Measurements from ENCODE around the gene AP2M1.

Gene AP2M1

DNA sequence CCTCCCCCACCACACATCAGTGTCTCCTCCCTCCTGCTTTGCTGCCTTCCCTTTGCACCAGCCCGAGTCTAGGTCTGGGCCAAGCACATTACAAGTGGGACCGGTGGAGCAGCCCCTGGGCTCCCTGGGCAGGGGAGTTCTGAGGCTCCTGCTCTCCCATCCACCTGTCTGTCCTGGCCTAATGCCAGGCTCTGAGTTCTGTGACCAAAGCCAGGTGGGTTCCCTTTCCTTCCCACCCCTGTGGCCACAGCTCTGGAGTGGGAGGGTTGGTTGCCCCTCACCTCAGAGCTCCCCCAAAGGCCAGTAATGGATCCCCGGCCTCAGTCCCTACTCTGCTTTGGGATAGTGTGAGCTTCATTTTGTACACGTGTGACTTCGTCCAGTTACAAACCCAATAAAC is 9.0 kb downstream of the AP2M1 start:
- no peak for DNase-seq

DNA sequence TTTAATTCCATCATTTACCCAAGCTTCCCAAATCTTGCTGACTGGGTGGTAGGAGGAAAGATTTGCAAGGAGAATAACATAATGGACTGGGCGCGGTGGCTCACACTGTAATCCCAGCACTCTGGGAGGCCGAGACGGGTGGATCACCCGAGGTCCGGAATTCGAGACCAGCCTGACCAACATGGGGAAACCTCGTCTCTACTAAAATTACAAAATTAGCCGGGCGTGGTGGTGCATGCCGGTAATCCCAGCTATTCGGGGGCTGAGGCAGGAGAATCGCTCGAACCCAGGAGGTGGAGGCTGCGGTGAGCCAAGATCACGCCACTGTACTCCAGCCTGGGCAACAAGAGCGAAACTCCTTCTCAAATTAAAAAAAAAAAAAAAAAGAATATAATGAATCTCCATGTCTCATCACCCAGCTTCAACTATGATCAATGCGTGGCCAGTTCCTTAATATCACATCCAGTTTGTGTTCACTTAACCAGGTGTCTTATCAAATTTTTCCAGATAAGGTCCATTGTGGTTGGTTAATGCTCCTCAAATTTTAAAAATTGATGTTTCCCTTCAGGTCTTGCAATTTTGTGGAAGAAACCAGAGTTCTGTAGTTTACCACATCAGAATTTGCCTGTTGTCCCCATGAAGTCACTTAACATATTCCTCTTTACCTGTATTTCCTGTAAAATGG is 10.0 kb downstream of the AP2M1 start:
- DNase-seq, result no peak

DNA sequence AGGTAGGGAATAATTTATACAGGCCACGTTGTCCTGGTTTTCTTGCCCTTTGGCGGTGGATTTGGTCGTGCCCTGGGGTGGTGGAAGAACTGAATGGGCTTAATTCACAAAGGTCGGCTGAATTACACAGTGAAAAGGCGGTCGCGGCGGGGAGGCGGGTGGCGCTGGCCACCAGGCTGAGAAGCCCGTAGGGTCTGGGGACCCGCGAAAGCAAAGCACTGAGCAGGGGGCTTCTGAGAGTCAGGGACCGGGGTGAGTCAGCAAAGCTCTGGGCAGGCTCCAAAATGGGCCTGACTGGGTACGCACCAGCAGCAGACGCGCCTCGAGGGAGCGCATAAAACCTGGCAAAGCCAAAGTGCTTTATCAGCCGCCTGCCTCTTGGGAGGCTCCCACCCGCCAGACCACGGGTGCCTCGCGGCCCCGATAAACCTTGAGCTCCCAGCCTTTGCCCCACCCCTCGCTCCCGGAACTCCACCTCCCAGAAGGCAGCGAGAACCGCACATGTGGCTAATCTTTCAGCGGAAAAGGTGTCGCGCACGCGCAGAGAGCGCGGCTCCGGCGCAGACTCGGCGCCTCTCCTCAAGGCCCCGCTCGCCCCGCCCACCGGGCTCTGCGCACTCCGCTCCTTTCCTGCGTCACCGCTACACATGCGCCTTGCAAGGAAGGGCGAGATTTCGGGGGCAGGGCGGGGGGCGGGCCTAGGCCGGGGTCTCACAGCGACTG is 11.0 kb downstream of the AP2M1 start:
- DNase-seq, result peak; percentile 99

- peak; percentile 29 for DNase-seq
Observed at GRCh38 chr3:184186184-184186901, 11.7 kb downstream of the AP2M1 start, which contains the start of gene ABCF3. Gene ABCF3 (plus strand): TSS chr3:184186199. CDS start chr3:184186208, 9 bp downstream.

DNA sequence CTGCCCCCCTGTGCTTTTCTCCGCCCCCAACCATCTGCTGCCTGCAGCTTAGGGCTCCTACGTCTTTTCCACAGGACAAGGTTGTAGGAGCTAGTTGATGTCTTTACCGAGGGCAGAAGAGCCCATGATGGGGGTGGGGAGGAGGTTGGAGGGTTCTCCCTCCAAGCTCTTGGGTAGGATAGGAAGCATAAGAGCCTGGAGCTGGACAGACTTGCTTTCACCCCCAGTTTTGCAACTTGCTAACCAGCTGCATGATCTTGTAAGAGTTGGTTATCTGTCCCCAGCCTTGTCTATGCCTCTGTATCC is 12.2 kb downstream of the AP2M1 start:
- DNase-seq, result no peak

DNA sequence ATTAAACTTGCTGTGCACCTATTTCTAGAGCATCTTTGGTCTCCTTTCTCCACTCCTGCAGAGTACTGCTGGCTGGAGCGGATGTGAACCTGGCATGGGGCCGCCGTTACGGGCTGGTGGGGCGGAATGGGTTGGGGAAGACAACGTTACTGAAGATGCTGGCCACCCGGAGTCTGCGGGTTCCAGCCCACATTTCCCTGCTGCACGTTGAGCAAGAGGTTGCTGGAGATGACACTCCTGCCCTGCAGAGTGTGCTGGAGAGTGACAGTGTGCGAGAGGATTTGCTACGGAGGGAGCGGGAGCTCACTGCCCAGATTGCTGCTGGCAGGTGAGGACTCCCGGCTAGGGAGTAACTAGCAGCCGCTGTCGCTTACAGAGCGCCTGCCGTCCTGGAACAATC is 13.4 kb downstream of the AP2M1 start:
- no peak for DNase-seq

GRCh38 chr3:184189421-184189820 is 14.8 kb downstream of the AP2M1 start:
- no peak for DNase-seq

DNA sequence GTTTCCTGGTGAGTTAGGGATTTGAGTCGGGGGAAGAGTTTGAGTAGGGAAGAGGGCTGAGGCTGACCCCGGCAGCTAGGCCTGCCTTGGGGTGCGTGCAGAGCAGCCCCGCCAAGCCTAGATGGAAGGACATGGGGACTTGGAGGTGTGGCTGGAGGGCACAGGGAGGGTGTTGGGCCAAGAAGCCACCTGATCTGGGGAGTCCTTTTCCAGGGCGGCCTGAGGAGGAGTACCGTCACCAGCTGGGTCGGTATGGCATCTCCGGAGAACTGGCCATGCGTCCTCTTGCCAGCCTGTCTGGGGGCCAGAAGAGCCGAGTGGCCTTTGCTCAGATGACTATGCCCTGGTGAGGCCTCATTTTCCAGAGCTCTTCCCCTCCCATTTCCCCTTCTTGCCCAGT is 18.2 kb downstream of the AP2M1 start:
- no peak for DNase-seq

DNA sequence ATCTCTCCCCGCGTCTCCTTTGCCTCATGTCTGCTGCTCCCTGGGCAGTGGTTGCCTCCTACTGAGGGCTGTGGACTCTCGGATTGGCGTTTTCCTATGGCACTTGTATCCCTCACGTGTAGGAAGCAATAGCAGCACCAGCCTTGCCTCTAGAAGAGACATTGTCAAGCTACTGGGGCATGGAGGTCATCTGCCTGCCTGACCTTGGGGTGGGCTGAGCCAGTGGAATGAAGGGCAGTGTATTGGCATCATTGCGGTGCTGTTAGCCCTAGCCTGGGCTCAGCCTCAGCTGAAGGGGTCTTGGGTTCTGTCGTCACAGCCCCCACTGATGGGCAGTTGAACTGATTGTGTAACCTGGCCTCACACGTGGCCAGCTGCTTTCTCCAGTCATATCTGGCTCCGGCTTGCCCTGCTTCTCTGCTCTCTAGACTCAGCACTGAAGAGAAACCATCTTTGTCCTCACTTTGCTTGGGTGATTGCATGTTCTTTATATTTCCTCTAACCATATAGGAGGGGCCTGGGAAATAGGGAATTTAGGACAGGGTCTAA is 19.4 kb downstream of the AP2M1 start:
- DNase-seq, result no peak

- no peak for DNase-seq
Observed at GRCh38 chr3:184196536-184196935, 21.9 kb downstream of the AP2M1 start.

GRCh38 chr3:184198509-184198908 is 23.9 kb downstream of the AP2M1 start:
- DNase-seq, result no peak

GRCh38 chr3:184200825-184201224 is 26.2 kb downstream of the AP2M1 start:
- no peak for DNase-seq

GRCh38 chr3:184203526-184203925 is 28.9 kb downstream of the AP2M1 start:
- DNase-seq, result no peak

- no peak for DNase-seq
Observed at GRCh38 chr3:184209146-184209923, 34.7 kb downstream of the AP2M1 start.

DNA sequence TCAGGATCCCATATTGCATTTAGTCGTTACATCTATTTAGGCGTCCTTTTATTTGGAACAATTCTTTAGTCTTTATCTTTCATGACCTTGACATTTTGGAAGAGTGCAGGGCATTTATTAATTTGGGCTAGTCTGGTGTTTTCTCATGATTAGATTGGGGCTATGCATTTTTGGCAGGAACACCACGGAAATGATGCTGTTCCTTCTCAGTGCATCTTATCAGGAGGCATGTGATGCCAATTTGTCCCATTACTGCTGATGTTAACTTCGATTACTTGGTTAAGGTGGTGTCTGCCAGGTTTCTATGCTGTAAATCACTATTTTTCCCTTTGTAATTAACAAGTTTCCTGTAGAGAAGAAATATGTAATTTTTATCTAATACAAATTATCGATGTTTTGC is 36.6 kb downstream of the AP2M1 start:
- DNase-seq, result no peak

- DNase-seq, result no peak
Observed at GRCh38 chr3:184211718-184212117, 37.1 kb downstream of the AP2M1 start.

DNA sequence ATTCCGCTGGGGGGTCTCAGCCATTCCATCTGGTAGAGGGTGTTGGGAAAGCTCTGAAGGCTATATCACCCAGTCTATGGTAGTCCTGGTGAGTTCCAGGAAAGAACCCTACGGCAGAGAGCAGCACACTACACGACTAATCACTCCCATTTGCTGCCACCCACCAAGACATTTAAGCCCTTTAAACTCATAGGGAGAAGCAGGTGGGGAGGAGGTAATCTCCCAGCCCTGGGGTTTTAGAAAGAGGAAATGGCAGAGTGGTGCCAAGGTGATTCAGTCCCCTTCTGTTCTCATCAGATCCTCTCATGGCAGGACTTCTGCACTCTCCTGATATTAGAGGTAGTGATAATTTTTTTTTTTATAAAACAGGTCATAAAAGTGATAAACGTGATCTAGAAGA is 44.2 kb downstream of the AP2M1 start:
- no peak for DNase-seq

DNA sequence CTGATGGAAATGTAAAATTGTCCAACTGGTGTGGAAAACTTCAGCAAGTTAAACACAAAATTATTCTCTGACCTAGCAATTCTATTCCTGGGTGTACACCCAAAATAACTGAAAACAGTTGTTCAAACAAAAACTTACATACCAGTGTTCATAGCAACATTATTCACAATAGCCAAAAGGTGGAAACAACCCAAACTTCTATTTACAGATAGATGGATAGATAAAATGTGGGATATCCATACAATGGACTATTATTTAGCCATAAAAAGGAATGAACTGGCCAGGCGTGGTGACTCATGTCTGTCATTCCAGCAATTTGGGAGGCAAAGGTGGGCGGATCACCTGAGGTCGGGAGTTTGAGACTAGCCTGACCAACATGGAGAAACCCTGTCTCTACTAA is 47.9 kb downstream of the AP2M1 start:
- no peak for DNase-seq

DNA sequence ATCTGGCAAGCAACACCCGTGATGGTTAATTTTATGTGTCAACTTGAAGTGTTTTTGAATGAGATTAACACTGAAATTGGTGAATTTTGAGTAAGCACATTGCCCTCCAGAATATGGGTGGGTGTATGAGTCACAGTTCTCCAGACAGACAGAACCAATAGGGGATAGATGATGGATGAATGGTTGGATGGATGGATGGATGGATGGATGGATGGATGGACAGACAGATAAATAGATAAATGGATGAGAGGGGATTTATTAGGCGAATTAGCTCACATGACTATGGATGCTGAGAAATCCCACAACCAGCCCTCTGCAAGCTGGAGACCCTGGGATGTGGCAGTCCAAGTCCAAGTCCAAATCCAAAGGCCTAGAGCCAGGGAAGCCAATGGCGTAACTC is 49.3 kb downstream of the AP2M1 start:
- DNase-seq, result no peak

GRCh38 chr3:184227481-184227935 is 52.9 kb downstream of the AP2M1 start:
- peak; percentile 18 for DNase-seq

DNA sequence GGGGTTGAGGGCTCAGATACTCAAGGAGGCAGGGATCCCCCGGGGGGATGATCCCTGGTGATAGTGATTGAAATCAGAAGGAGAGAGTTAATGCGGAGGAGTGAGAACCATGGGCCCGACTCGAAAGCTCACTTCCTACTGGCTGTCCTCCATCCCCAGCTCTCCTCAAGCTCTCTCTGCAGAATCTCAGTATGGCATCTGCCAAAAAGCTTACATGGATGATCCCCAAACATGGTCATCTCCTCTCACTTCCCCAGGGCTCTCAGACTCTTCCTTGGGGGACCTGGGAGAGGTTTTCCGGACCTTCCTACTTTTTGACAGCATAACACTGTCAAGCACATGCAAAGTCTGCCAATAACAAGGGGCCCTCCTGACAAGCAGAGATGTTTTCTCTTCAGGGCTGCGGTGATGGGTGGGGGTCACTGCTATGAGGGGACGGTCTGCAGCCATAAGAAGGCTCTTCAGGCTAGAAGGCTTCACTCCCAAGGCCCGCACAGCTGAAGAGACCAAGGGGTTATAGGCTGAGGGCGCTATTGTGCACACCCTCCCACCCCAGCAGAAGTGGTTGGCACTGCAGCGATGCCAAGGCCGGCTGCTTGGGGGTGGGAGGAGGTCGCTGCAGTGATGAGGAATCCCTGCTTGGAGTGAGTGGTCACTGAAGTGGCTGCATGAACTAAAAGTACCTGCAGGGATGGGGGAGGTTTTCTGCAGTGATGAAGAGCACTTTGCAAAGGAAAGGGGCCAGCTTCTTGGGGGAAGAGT is 53.9 kb downstream of the AP2M1 start:
- DNase-seq, result no peak

Measured in fibroblast of upper back skin (primary cell).